ENCODE results near the gene AMELX.

DNA sequence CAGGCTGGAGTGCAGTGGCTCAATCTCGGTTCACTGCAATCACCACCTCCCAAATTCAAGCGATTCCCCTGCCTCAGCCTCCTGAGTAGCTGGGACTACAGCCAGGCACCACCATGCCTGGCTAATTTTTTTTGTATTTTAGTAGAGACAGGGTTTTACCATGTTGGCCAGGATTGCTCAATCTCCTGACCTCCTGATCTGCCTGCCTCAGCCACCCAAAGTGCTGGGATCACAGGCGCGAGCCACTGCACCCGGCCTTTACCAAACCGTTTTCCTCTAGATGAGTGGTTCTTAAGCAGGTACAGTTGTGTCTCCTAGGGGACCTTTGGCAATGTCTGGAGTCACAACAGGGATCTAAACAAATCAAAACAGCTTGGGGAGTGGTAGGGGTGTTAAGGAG, 11.6 kb downstream of the AMELX start:
- TF ChIP-seq, protein P1, sequence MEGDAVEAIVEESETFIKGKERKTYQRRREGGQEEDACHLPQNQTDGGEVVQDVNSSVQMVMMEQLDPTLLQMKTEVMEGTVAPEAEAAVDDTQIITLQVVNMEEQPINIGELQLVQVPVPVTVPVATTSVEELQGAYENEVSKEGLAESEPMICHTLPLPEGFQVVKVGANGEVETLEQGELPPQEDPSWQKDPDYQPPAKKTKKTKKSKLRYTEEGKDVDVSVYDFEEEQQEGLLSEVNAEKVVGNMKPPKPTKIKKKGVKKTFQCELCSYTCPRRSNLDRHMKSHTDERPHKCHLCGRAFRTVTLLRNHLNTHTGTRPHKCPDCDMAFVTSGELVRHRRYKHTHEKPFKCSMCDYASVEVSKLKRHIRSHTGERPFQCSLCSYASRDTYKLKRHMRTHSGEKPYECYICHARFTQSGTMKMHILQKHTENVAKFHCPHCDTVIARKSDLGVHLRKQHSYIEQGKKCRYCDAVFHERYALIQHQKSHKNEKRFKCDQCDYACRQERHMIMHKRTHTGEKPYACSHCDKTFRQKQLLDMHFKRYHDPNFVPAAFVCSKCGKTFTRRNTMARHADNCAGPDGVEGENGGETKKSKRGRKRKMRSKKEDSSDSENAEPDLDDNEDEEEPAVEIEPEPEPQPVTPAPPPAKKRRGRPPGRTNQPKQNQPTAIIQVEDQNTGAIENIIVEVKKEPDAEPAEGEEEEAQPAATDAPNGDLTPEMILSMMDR (IDR thresholded peaks at IDR 0.05; ENCODE audit: low read depth, low read length, missing input control) = no peak
- TF ChIP-seq, protein P2, sequence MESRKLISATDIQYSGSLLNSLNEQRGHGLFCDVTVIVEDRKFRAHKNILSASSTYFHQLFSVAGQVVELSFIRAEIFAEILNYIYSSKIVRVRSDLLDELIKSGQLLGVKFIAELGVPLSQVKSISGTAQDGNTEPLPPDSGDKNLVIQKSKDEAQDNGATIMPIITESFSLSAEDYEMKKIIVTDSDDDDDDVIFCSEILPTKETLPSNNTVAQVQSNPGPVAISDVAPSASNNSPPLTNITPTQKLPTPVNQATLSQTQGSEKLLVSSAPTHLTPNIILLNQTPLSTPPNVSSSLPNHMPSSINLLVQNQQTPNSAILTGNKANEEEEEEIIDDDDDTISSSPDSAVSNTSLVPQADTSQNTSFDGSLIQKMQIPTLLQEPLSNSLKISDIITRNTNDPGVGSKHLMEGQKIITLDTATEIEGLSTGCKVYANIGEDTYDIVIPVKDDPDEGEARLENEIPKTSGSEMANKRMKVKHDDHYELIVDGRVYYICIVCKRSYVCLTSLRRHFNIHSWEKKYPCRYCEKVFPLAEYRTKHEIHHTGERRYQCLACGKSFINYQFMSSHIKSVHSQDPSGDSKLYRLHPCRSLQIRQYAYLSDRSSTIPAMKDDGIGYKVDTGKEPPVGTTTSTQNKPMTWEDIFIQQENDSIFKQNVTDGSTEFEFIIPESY (IDR thresholded peaks at IDR 0.05) = no peak
- TF ChIP-seq RAD21 (IDR thresholded peaks at IDR 0.05) (no peak), GABPA (IDR thresholded peaks at IDR 0.05 in 1 of 2, conservative IDR thresholded peaks at IDR 0.05 in 1 of 2) (no peak), TAF1 (conservative IDR thresholded peaks at IDR 0.05) (no peak), EGR1 (IDR thresholded peaks at IDR 0.05; ENCODE audit: low read depth in 2 of 2) (no peak), JUND (IDR thresholded peaks at IDR 0.05) (no peak), YY1 (IDR thresholded peaks at IDR 0.05) (no peak), SP1 (IDR thresholded peaks at IDR 0.05) (no peak)
- TF ChIP-seq, protein P3, sequence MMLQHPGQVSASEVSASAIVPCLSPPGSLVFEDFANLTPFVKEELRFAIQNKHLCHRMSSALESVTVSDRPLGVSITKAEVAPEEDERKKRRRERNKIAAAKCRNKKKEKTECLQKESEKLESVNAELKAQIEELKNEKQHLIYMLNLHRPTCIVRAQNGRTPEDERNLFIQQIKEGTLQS (IDR thresholded peaks at IDR 0.05) = no peak
- TF ChIP-seq, protein P4, sequence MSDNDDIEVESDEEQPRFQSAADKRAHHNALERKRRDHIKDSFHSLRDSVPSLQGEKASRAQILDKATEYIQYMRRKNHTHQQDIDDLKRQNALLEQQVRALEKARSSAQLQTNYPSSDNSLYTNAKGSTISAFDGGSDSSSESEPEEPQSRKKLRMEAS (IDR thresholded peaks at IDR 0.05) = no peak
- TF ChIP-seq, protein P5, sequence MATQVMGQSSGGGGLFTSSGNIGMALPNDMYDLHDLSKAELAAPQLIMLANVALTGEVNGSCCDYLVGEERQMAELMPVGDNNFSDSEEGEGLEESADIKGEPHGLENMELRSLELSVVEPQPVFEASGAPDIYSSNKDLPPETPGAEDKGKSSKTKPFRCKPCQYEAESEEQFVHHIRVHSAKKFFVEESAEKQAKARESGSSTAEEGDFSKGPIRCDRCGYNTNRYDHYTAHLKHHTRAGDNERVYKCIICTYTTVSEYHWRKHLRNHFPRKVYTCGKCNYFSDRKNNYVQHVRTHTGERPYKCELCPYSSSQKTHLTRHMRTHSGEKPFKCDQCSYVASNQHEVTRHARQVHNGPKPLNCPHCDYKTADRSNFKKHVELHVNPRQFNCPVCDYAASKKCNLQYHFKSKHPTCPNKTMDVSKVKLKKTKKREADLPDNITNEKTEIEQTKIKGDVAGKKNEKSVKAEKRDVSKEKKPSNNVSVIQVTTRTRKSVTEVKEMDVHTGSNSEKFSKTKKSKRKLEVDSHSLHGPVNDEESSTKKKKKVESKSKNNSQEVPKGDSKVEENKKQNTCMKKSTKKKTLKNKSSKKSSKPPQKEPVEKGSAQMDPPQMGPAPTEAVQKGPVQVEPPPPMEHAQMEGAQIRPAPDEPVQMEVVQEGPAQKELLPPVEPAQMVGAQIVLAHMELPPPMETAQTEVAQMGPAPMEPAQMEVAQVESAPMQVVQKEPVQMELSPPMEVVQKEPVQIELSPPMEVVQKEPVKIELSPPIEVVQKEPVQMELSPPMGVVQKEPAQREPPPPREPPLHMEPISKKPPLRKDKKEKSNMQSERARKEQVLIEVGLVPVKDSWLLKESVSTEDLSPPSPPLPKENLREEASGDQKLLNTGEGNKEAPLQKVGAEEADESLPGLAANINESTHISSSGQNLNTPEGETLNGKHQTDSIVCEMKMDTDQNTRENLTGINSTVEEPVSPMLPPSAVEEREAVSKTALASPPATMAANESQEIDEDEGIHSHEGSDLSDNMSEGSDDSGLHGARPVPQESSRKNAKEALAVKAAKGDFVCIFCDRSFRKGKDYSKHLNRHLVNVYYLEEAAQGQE (IDR thresholded peaks at IDR 0.05) = no peak
